ENCODE measurements around the gene ATP6V0D1. TPM values are rescaled to one million over a fixed set of nuclear protein-coding genes. Genes with fewer than 3 reads are reported as not detected.

ATP6V0D1 gene
- total and polyA plus RNA-seq, 2 experiments from 2014 or later = 20.6 to 68.7 TPM

- H3K79me2 ChIP-seq (replicated peaks; ENCODE audit: insufficient read depth) = no peaks in the 10 kb centered on the region
- H3K27me3 Mint-ChIP-seq (ENCODE audit: insufficient read depth, low read depth, poor library complexity) = peaks cover 77% of the 10 kb centered on the region
Measured at GRCh38 chr16:67486805-67487204, 5.8 kb upstream of the ATP6V0D1 start.

More at GRCh38 chr16:67486805-67487204, 5.8 kb upstream of the ATP6V0D1 start:
- peaks cover 15% of the 10 kb centered on the region; the same call in 2 of the 3 replicates for H3K9me3 Mint-ChIP-seq
- H3K4me3 Mint-ChIP-seq = no peak overlapping the region
- ATAC-seq (no peak), DNase-seq (ENCODE audit: low spot score) (no peak)
- Histone ChIP-seq H3K4me2 (no peak overlapping the region), H3K4me3 (no peak overlapping the region), H3K4me1 (ENCODE audit: insufficient read depth) (peaks cover 2% of the 10 kb centered on the region; the same call in 1 of the 2 replicates), H3F3A (replicated peaks; ENCODE audit: low read depth) (0 out of 2 replicates have a peak, but pooled peaks cover 4% of the 10 kb centered on the region), H3K9me2 (ENCODE audit: insufficient read depth) (no peaks in the 10 kb centered on the region), H3K36me3 (ENCODE audit: insufficient read depth) (no peaks in the 10 kb centered on the region), H3K27ac (ENCODE audit: low read depth) (no peak overlapping the region), H2AFZ (no peak overlapping the region), H3K27me3 (ENCODE audit: insufficient read depth) (peaks cover 61% of the 10 kb centered on the region), H4K20me1 (replicated peaks; ENCODE audit: insufficient read depth) (no peaks in the 10 kb centered on the region; the same call in 1 of the 2 replicates)
- H3K36me3 Mint-ChIP-seq (ENCODE audit: low read depth) = peaks cover 5% of the 10 kb centered on the region; the same call in 2 of the 3 replicates
- H3K4me1 Mint-ChIP-seq = peaks cover 13% of the 10 kb centered on the region; the same call in 2 of the 3 replicates
- H3K27ac Mint-ChIP-seq = no peak overlapping the region
- TF ChIP-seq EZH2phosphoT487 (IDR thresholded peaks at IDR 0.05; ENCODE audit: unreplicated experiment) = no peak
- TF ChIP-seq ZNF331 (CRISPR knock-in tag; IDR thresholded peaks at IDR 0.05; ENCODE audit: low read depth) = no peak
- TF ChIP-seq NANOG (IDR thresholded peaks at IDR 0.05; ENCODE audit: borderline replicate concordance) = no peak
- no peak for TF ChIP-seq CTCF (conservative IDR thresholded peaks at IDR 0.05; ENCODE audit: low read depth in 2 of 2)
- TF ChIP-seq ETS1 (IDR thresholded peaks at IDR 0.05) = no peak
- TF ChIP-seq JUNB (IDR thresholded peaks at IDR 0.05; ENCODE audit: unreplicated experiment) = no peak
- TF ChIP-seq REST (IDR thresholded peaks at IDR 0.05; ENCODE audit: unreplicated experiment) = no peak
- no peak for TF ChIP-seq CREB1 (CRISPR knock-in tag; IDR thresholded peaks at IDR 0.05; ENCODE audit: low read depth)
